ENCODE measurements around the gene DPYD. TPM values are rescaled to one million over a fixed set of nuclear protein-coding genes. Genes with fewer than 3 reads are reported as not detected.

Gene DPYD
- total RNA-seq, 1 donor from 2014 or later = 8.1 TPM

GRCh38 chr1:97806326-97806725 is 114.5 kb downstream of the DPYD start:
- Mint-ChIP-seq H3K36me3 (ENCODE audit: insufficient read depth) (peaks cover 2% of the 10 kb centered on the region), H3K27ac (peak overlapping the region; percentile 60), H3K9me3 (ENCODE audit: low read depth) (peaks cover 8% of the 10 kb centered on the region), H3K4me3 (ENCODE audit: low read depth) (no peak overlapping the region), H3K27me3 (no peaks in the 10 kb centered on the region), H3K4me1 (ENCODE audit: low read depth) (no peaks in the 10 kb centered on the region)
- no peak for DNase-seq (ENCODE audit: low spot score, unreplicated experiment)
- TF ChIP-seq CTCF (IDR thresholded peaks at IDR 0.05; ENCODE audit: unreplicated experiment) = no peak

DNA sequence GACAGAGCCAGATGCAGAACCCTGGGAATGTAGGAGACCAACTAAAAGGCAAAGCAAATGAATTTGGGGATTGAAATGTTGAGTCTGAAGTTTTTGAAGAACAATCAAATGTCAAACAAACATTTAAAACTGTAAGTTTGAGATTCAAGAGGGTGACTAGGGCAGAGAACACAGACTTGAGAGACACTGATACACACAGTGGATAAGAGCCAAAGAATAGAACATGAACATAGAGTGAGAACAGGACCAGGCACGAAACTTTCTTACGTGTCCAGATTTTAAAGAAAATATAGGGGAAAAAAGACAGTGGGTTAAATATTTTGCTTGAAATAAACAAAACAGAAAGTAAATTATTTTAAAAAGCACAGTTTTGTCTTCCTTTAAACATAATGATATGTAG is 115.7 kb downstream of the DPYD start:
- H3K36me3 Mint-ChIP-seq (ENCODE audit: insufficient read depth) = no peaks in the 10 kb centered on the region
- H3K9me3 Mint-ChIP-seq (ENCODE audit: low read depth) = peaks cover 4% of the 10 kb centered on the region
- TF ChIP-seq CTCF (IDR thresholded peaks at IDR 0.05; ENCODE audit: unreplicated experiment) = no peak
- H3K27me3 Mint-ChIP-seq = no peaks in the 10 kb centered on the region
- no peak for DNase-seq (ENCODE audit: low spot score, unreplicated experiment)
- no peaks in the 10 kb centered on the region for H3K4me1 Mint-ChIP-seq (ENCODE audit: low read depth)
- no peak overlapping the region for H3K4me3 Mint-ChIP-seq (ENCODE audit: low read depth)
- no peak overlapping the region for H3K27ac Mint-ChIP-seq

DNA sequence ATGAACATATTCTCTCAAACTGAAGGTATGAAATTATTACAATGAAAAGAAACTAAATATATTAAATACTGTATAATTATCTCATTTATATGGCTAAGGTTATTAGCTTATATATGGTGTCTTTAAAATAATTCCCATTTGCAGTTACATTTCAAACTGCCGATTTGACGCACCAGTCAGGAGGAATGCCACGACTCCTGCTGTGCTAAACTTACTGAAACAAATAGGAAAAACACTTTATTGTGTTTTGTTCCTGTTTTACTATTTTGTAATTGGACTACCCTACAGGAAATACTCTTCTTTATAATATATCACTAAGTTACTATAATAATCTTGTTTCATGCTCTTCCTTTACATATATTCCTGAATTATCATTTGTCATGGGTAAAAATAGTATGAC is 117.8 kb downstream of the DPYD start:
- H3K36me3 Mint-ChIP-seq (ENCODE audit: insufficient read depth) = no peaks in the 10 kb centered on the region
- no peaks in the 10 kb centered on the region for H3K27me3 Mint-ChIP-seq
- no peak overlapping the region for H3K27ac Mint-ChIP-seq
- no peaks in the 10 kb centered on the region for H3K9me3 Mint-ChIP-seq (ENCODE audit: low read depth)
- DNase-seq (ENCODE audit: low spot score, unreplicated experiment) = no peak
- no peak for TF ChIP-seq CTCF (IDR thresholded peaks at IDR 0.05; ENCODE audit: unreplicated experiment)
- no peak overlapping the region for H3K4me3 Mint-ChIP-seq (ENCODE audit: low read depth)
- H3K4me1 Mint-ChIP-seq (ENCODE audit: low read depth) = no peaks in the 10 kb centered on the region

GRCh38 chr1:97802011-97802410 is 118.8 kb downstream of the DPYD start:
- Mint-ChIP-seq H3K4me3 (ENCODE audit: low read depth) (no peak overlapping the region), H3K27me3 (no peaks in the 10 kb centered on the region), H3K27ac (no peak overlapping the region), H3K4me1 (ENCODE audit: low read depth) (no peaks in the 10 kb centered on the region), H3K36me3 (ENCODE audit: insufficient read depth) (no peaks in the 10 kb centered on the region), H3K9me3 (ENCODE audit: low read depth) (no peaks in the 10 kb centered on the region)
- DNase-seq (ENCODE audit: low spot score, unreplicated experiment) = no peak
- no peak for TF ChIP-seq CTCF (IDR thresholded peaks at IDR 0.05; ENCODE audit: unreplicated experiment)

GRCh38 chr1:97797403-97798183 is 123.2 kb downstream of the DPYD start:
- H3K9me3 Mint-ChIP-seq (ENCODE audit: low read depth) = peaks cover 2% of the 10 kb centered on the region
- no peak overlapping the region for H3K27ac Mint-ChIP-seq
- peaks cover 1% of the 10 kb centered on the region for H3K4me1 Mint-ChIP-seq (ENCODE audit: low read depth)
- H3K36me3 Mint-ChIP-seq (ENCODE audit: insufficient read depth) = no peaks in the 10 kb centered on the region
- TF ChIP-seq CTCF (IDR thresholded peaks at IDR 0.05; ENCODE audit: unreplicated experiment) = no peak
- H3K4me3 Mint-ChIP-seq (ENCODE audit: low read depth) = no peak overlapping the region
- DNase-seq (ENCODE audit: low spot score, unreplicated experiment) = no peak
- no peaks in the 10 kb centered on the region for H3K27me3 Mint-ChIP-seq
